AG09309 (cell line): ENCODE data around the gene INCA1.
A peak's percentile ranks its signal among the peaks of the same experiment; 100 is the strongest.

Experiments used
- DNase-seq: peaks from one replicate; pipeline ENCODE4 v3.0.0-alpha.2; 2010; ENCODE audit warnings: low read depth
- H3K4me3 ChIP-seq: 2 replicates; pipeline ENCODE4 v1.5.1; 2011; ENCODE audit warnings: mild to moderate bottlenecking, low read depth, low read length, moderate library complexity; ENCODE audit not compliant: control insufficient read depth
- CTCF ChIP-seq: IDR thresholded peaks from 2 replicates; pipeline ENCODE4 v1.5.1; 2011; ENCODE audit warnings: mild to moderate bottlenecking, low read depth, low read length, inconsistent platforms; ENCODE audit not compliant: insufficient read depth, control insufficient read depth; ENCODE audit errors: missing control alignments

The INCA1 gene

GRCh38 chr17:5014357-5014756 is 17.0 kb upstream of the INCA1 start:
- no peak for TF ChIP-seq CTCF
- no peak for DNase-seq
- H3K4me3 ChIP-seq = no peak overlapping the region

GRCh38 chr17:5011928-5012327 is 14.6 kb upstream of the INCA1 start:
- no peak overlapping the region for H3K4me3 ChIP-seq
- DNase-seq = no peak
- no peak for TF ChIP-seq CTCF

- no peak overlapping the region for H3K4me3 ChIP-seq
- no peak for TF ChIP-seq CTCF
- no peak for DNase-seq
Observed at GRCh38 chr17:5003214-5003867, 6.0 kb upstream of the INCA1 start.

GRCh38 chr17:5002121-5002788 is 4.9 kb upstream of the INCA1 start:
- DNase-seq = no peak
- H3K4me3 ChIP-seq = no peak overlapping the region
- no peak for TF ChIP-seq CTCF

GRCh38 chr17:5000237-5000639 is 2.9 kb upstream of the INCA1 start:
- DNase-seq = no peak
- no peak for TF ChIP-seq CTCF
- H3K4me3 ChIP-seq = peak overlapping the region; percentile 100

GRCh38 chr17:4999430-5000093 is 2.2 kb upstream of the INCA1 start:
- no peak for TF ChIP-seq CTCF
- no peak for DNase-seq
- H3K4me3 ChIP-seq = peak overlapping the region; percentile 100
